ENCODE data around the gene AP1G2.

Gene AP1G2

GRCh38 chr14:23580152-23580926, 12.7 kb upstream of the AP1G2 start:
- Histone ChIP-seq H3K4me1 (0 out of 2 replicates have a peak, but pooled peaks cover 4% of the 10 kb centered on the region), H3K4me3 (no peak overlapping the region), H3K27me3 (peaks cover 33% of the 10 kb centered on the region), H4K20me1 (no peaks in the 10 kb centered on the region), H3K36me3 (no peaks in the 10 kb centered on the region), H3K9me3 (peaks cover 4% of the 10 kb centered on the region; the same call in 1 of the 2 replicates), H3K4me2 (no peak overlapping the region), H3K27ac (no peak overlapping the region), H3K9ac (no peak overlapping the region)
- no peak for TF ChIP-seq Cebpa-rat (IDR thresholded peaks at IDR 0.05)

- Histone ChIP-seq H3K9ac (no peak overlapping the region), H3K4me2 (no peak overlapping the region), H3K4me1 (0 out of 2 replicates have a peak, but pooled peaks cover 4% of the 10 kb centered on the region), H3K4me3 (no peak overlapping the region), H4K20me1 (no peaks in the 10 kb centered on the region), H3K27ac (no peak overlapping the region), H3K36me3 (no peaks in the 10 kb centered on the region), H3K9me3 (peaks cover 4% of the 10 kb centered on the region; the same call in 1 of the 2 replicates), H3K27me3 (peaks cover 33% of the 10 kb centered on the region)
- no peak for TF ChIP-seq Cebpa-rat (IDR thresholded peaks at IDR 0.05)
Observed at GRCh38 chr14:23579739-23580138, 12.1 kb upstream of the AP1G2 start.

DNA sequence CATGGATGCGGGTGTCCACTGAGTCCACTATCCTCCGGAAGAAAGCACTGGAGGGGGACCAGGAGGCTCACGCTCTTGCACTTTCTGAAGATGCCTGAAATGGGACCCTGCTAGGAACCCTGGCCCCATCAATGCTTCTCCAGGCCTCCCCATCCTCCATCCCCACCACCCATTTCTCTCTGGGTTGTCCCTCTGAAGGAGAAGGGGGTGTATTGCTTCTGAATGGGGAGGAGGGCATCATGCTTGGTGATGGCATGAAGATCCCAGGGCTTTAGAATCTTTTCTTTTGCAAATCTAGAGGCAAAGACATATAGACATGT, 11.7 kb upstream of the AP1G2 start:
- Histone ChIP-seq H3K36me3 (no peaks in the 10 kb centered on the region), H3K4me1 (0 out of 2 replicates have a peak, but pooled peaks cover 4% of the 10 kb centered on the region), H3K9me3 (peaks cover 4% of the 10 kb centered on the region; the same call in 1 of the 2 replicates), H3K4me3 (no peak overlapping the region), H3K27ac (no peak overlapping the region), H4K20me1 (no peaks in the 10 kb centered on the region), H3K4me2 (peak overlapping the region; percentile 40), H3K9ac (no peak overlapping the region), H3K27me3 (peaks cover 33% of the 10 kb centered on the region)
- TF ChIP-seq Cebpa-rat (IDR thresholded peaks at IDR 0.05), result no peak

- Histone ChIP-seq H3K27me3 (peaks cover 33% of the 10 kb centered on the region), H3K4me1 (0 out of 2 replicates have a peak, but pooled peaks cover 4% of the 10 kb centered on the region), H3K9me3 (peaks cover 4% of the 10 kb centered on the region; the same call in 1 of the 2 replicates), H3K4me2 (peak within 1 kb of the TSS; percentile 40), H3K4me3 (no peak within 1 kb of the TSS), H3K36me3 (no peaks in the 10 kb centered on the region), H3K27ac (no peak within 1 kb of the TSS), H4K20me1 (no peaks in the 10 kb centered on the region), H3K9ac (no peak within 1 kb of the TSS)
- no peak for TF ChIP-seq Cebpa-rat (IDR thresholded peaks at IDR 0.05)
Observed at GRCh38 chr14:23578560-23579310, 11.1 kb upstream of the AP1G2 start, which contains the start of gene JPH4. JPH4 (minus strand) TSS chr14:23578790; CDS start chr14:23577453, 1,337 bp downstream.

- no peak overlapping the region for H3K9ac ChIP-seq
- H3K4me3 ChIP-seq, result no peak overlapping the region
- no peak overlapping the region for H3K27ac ChIP-seq
- H3K4me2 ChIP-seq, result no peak overlapping the region
- peaks cover 11% of the 10 kb centered on the region for H3K4me1 ChIP-seq
- H3K36me3 ChIP-seq, result no peaks in the 10 kb centered on the region
- H3K27me3 ChIP-seq, result peaks cover 33% of the 10 kb centered on the region
- H3K9me3 ChIP-seq, result peaks cover 4% of the 10 kb centered on the region; the same call in 1 of the 2 replicates
- no peaks in the 10 kb centered on the region for H4K20me1 ChIP-seq
- TF ChIP-seq Cebpa-rat (IDR thresholded peaks at IDR 0.05), result no peak
Observed at GRCh38 chr14:23577710-23578392, 10.3 kb upstream of the AP1G2 start.

DNA sequence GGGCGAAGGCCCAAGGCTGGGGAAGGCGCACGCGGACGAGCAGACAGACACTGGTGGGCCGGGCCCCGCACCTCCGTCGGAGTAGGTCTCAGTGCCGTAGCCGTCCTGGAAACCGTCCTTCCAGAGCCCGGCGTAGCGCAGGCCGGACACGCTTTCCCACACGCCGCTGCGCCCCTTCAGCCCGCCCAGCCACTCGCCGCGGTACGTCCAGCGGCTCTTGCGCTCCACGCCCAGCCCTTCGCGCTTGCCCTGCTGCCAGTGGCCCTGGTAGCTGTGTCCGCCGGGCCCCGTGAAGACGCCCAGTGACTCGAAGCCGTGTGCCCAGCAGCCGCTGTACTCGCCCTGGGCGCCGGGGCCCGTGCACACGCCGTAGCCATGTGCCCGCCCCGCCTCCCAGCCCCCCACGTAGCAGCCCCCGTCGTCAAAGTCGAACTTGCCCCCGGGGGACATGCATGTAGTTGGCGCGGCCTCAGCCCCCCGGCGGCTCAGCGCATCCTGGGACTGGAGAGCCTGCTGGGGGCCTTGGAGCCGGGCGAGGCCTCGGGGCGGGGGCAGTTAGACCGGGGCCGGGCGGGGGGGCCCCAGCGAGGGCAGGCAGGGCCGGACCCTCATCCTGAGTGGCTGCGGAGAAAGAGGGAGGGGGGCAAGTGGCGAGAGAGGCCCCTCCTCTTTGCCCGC, 9.6 kb upstream of the AP1G2 start:
- Histone ChIP-seq H3K36me3 (no peaks in the 10 kb centered on the region), H3K4me3 (no peak overlapping the region), H3K4me2 (no peak overlapping the region), H3K27me3 (peaks cover 33% of the 10 kb centered on the region), H3K4me1 (peaks cover 18% of the 10 kb centered on the region), H3K9ac (no peak overlapping the region), H3K27ac (no peak overlapping the region), H4K20me1 (no peaks in the 10 kb centered on the region), H3K9me3 (peaks cover 4% of the 10 kb centered on the region; the same call in 1 of the 2 replicates)
- no peak for TF ChIP-seq Cebpa-rat (IDR thresholded peaks at IDR 0.05)

GRCh38 chr14:23573384-23574015, 5.9 kb upstream of the AP1G2 start:
- H4K20me1 ChIP-seq, result no peaks in the 10 kb centered on the region
- peak overlapping the region; percentile 74 for H3K4me2 ChIP-seq
- peaks cover 26% of the 10 kb centered on the region for H3K27me3 ChIP-seq
- H3K9me3 ChIP-seq, result peaks cover 4% of the 10 kb centered on the region; the same call in 1 of the 2 replicates
- H3K4me1 ChIP-seq, result peaks cover 46% of the 10 kb centered on the region
- TF ChIP-seq Cebpa-rat (IDR thresholded peaks at IDR 0.05), result no peak
- H3K27ac ChIP-seq, result no peak overlapping the region
- no peak overlapping the region for H3K9ac ChIP-seq
- H3K4me3 ChIP-seq, result no peak overlapping the region
- no peaks in the 10 kb centered on the region for H3K36me3 ChIP-seq

GRCh38 chr14:23572836-23573235, 5.2 kb upstream of the AP1G2 start:
- Histone ChIP-seq H4K20me1 (no peaks in the 10 kb centered on the region), H3K36me3 (no peaks in the 10 kb centered on the region)

DNA sequence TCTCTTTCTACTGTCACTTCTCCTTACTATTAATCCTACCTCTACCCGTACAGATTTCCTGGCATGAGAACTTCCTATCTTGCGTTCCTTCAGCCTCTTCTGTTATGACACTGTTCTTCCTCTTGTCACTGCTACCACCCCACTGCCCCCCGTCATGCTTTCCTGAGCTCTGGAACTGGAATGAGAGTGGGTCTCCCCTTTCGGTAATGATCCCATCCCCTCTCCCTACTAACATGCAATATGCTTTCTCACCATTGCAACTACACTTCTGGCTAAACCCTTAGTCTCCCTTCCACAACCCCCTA, 4.9 kb upstream of the AP1G2 start:
- Histone ChIP-seq H4K20me1 (no peaks in the 10 kb centered on the region), H3K9ac (peak overlapping the region; percentile 25)

More at GRCh38 chr14:23572836-23573235, 5.2 kb upstream of the AP1G2 start:
- H3K27me3 ChIP-seq, result peaks cover 19% of the 10 kb centered on the region
- H3K9me3 ChIP-seq, result peaks cover 4% of the 10 kb centered on the region; the same call in 1 of the 2 replicates
- no peak for TF ChIP-seq Cebpa-rat (IDR thresholded peaks at IDR 0.05)
- H3K9ac ChIP-seq, result peak overlapping the region; percentile 25
- peaks cover 53% of the 10 kb centered on the region for H3K4me1 ChIP-seq
- H3K4me3 ChIP-seq, result no peak overlapping the region
- H3K4me2 ChIP-seq, result peak overlapping the region; percentile 74
- peak overlapping the region; percentile 50; the same call in 1 of the 2 replicates for H3K27ac ChIP-seq

More for the DNA sequence above, 4.9 kb upstream of the AP1G2 start:
- TF ChIP-seq Cebpa-rat (IDR thresholded peaks at IDR 0.05), result no peak
- Histone ChIP-seq H3K9me3 (peaks cover 4% of the 10 kb centered on the region; the same call in 1 of the 2 replicates), H3K27ac (peak overlapping the region; percentile 50; the same call in 1 of the 2 replicates), H3K4me2 (peak overlapping the region; percentile 74), H3K4me1 (peaks cover 55% of the 10 kb centered on the region), H3K4me3 (no peak overlapping the region), H3K27me3 (peaks cover 16% of the 10 kb centered on the region), H3K36me3 (no peaks in the 10 kb centered on the region)
